GM12875 (cell line): ENCODE results near the gene GOLGA1.

Source experiments
- H3K4me3 ChIP-seq: one replicate; pipeline ENCODE4 v1.5.1; 2011; ENCODE audit warnings: low read depth, low read length, control low read depth
- CTCF ChIP-seq: IDR thresholded peaks from 2 replicates; pipeline ENCODE4 v1.5.1; 2011; ENCODE audit warnings: low read depth, mild to moderate bottlenecking, control low read depth, inconsistent platforms, low read length, moderate library complexity, borderline replicate concordance; ENCODE audit not compliant: insufficient read depth

Gene GOLGA1

DNA sequence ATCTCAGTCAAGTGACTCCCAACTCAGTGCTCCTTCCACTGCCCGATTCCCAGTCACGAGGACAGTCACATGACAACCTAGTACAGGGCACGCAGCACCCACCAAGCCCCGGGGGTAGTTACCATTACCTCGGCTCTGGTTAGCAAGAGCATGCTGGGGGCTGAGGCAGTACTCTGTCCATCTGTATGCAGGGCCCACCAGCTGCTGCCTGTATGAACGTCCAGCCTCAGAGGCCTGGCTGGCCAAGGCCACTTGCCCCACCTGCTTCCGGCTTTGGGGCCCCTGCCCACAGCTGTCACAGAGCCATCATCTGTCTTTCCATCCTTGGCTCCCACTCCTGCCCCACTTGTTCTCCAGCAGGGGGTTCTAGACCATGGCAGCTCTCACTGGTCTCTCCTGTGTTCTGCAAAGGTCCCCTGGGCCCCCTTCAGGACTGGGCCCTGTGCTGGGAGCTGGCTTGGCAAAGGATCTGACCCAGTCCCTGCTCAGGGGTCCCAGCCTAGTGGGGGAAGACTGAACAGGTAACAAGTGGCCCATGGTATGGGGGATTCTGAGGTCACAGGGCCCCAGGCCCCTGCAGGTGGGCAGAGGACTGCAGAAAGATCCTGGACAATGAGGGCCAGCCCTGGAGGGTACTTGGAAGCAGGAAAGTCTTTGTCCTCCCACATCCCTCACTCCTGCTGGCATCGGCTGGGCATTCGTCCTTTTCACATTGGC is 82.4 kb downstream of the GOLGA1 start:
- H3K4me3 ChIP-seq: no peak overlapping the region
- no peak for TF ChIP-seq CTCF

GRCh38 chr9:124857533-124858162 is 83.2 kb downstream of the GOLGA1 start:
- TF ChIP-seq CTCF: no peak
- no peak overlapping the region for H3K4me3 ChIP-seq

GRCh38 chr9:124855944-124856765 is 84.7 kb downstream of the GOLGA1 start:
- peak; percentile 37; the same call in 1 of the 2 replicates for TF ChIP-seq CTCF
- H3K4me3 ChIP-seq: no peak overlapping the region

DNA sequence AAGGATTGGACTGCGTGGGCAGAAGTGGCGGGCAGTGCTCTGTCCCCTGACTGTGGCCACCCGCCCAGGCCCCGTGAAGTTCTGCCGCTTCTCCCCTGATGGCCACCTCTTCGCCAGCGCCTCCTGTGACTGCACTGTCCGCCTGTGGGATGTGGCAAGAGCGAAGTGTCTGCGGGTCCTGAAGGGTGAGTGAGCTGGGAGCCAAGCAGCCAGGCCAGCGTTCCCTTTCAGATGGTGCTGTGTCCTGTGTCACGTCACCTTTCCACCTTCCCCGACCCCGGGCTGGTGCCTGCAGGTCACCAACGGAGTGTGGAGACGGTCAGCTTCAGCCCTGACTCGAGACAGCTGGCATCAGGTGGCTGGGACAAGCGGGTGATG is 85.3 kb downstream of the GOLGA1 start:
- no peak for TF ChIP-seq CTCF
- H3K4me3 ChIP-seq: no peak overlapping the region

GRCh38 chr9:124854822-124855221 is 86.1 kb downstream of the GOLGA1 start:
- no peak for TF ChIP-seq CTCF
- no peak overlapping the region for H3K4me3 ChIP-seq

- no peak overlapping the region for H3K4me3 ChIP-seq
- TF ChIP-seq CTCF: no peak
Observed at GRCh38 chr9:124854161-124854560, 86.7 kb downstream of the GOLGA1 start.
